ENCODE measurements around the gene PSMA5. TPM values are rescaled to one million over a fixed set of nuclear protein-coding genes. Genes with fewer than 3 reads are reported as not detected.

The PSMA5 gene
- total RNA-seq, 1 experiment from 2014 or later = 133 TPM

DNA sequence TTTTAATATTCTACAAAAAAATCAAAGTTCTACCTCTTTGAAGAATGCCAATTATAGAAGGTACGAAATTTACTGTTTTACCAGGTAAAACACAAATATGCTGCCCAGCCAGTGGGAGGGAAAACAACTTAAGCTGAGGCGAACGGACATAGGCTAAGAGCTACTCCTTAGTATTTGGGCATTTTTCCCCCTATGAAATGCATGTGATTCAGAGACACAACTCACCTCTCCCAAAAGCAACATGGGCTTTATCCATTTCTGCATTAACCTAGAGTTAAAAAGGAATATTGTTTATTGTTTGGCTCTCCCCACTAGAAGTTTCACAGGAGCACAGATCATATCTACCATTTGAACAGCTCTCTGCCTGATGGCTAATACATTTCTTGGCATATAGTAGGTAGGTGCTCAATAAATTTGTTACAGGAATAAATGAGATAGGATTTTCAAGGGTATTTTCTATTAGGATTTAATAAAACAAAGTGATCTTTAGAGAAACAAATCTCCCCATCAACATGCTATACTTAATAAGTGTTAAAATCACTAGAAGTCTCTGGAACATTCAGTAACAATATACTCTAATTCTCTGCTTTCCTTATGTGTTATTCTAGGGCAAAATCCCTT is 26.1 kb downstream of the PSMA5 start:
- Histone ChIP-seq H3K56ac (ENCODE audit: insufficient read length, low read depth, low read length) (no peak overlapping the region), H2BK20ac (ENCODE audit: low read depth, low read length, poor library complexity, severe bottlenecking) (no peak overlapping the region), H3K27ac (ENCODE audit: insufficient read length, low read depth, low read length) (no peak overlapping the region), H3K23me2 (ENCODE audit: insufficient read length, low read depth, low read length, poor library complexity, severe bottlenecking) (peaks cover 17% of the 10 kb centered on the region), H2BK12ac (ENCODE audit: insufficient read length, low read depth, low read length) (no peak overlapping the region), H2BK120ac (ENCODE audit: low read depth, low read length, poor library complexity, severe bottlenecking) (no peak overlapping the region), H3K23ac (ENCODE audit: insufficient read length, low read depth, low read length) (no peak overlapping the region), H3K18ac (ENCODE audit: insufficient read length, low read depth, low read length) (no peak overlapping the region), H3K4ac (ENCODE audit: low read depth, low read length) (no peak overlapping the region), H2BK15ac (ENCODE audit: low read depth, low read length) (no peak overlapping the region), H4K91ac (ENCODE audit: insufficient read length, low read depth, low read length) (no peak overlapping the region), H4K8ac (replicated peaks; ENCODE audit: insufficient read length, low read depth, low read length) (no peak overlapping the region), H3T11ph (ENCODE audit: low read length) (no peak overlapping the region), H3K27me3 (ENCODE audit: insufficient read depth, low read length) (no peaks in the 10 kb centered on the region), H2BK5ac (ENCODE audit: insufficient read length, low read length) (no peak overlapping the region), H4K5ac (ENCODE audit: insufficient read length, low read depth, low read length) (no peak overlapping the region), H3K79me1 (ENCODE audit: insufficient read depth, low read depth, low read length, poor library complexity, severe bottlenecking) (peaks cover 9% of the 10 kb centered on the region), H3K4me1 (ENCODE audit: insufficient read depth, low read length) (peaks cover 2% of the 10 kb centered on the region; the same call in 1 of the 2 replicates), H3K79me2 (ENCODE audit: insufficient read depth, low read length) (peaks cover 2% of the 10 kb centered on the region; the same call in 1 of the 2 replicates), H3K14ac (ENCODE audit: insufficient read depth, low read length) (no peak overlapping the region), H4K20me1 (ENCODE audit: control insufficient read depth, insufficient read depth, insufficient read length) (no peaks in the 10 kb centered on the region), H2AFZ (ENCODE audit: low read length) (no peak overlapping the region), H2AK5ac (ENCODE audit: insufficient read length, low read length) (peak overlapping the region; percentile 81), H3K9ac (ENCODE audit: extremely low read depth, insufficient read length, low read length) (no peak overlapping the region), H3K9me3 (ENCODE audit: control insufficient read depth, low read depth, low read length) (no peaks in the 10 kb centered on the region), H3K4me2 (ENCODE audit: insufficient read depth, insufficient read length, low read length) (no peak overlapping the region)
- Mint-ChIP-seq H3K4me3 (no peak overlapping the region), H3K9me3 (no peaks in the 10 kb centered on the region), H3K27ac (peak overlapping the region in 1 of 3 experiments; percentile 55; a peak in 1 of 7 replicates), H3K27me3 (ENCODE audit: low read depth) (no peaks in the 10 kb centered on the region), H3K36me3 (ENCODE audit: insufficient read depth in 1 of 3, low read depth in 3 of 3) (peaks cover 2 to 25% (median 15%) of the 10 kb centered on the region in 3 experiments; a peak in 6 of 7 replicates), H3K4me1 (peaks cover 19 to 27% of the 10 kb centered on the region in 2 experiments)
- no peak for DNase-seq
- no CpG with 5 or more reads among the region's 3 CpGs for WGBS (ENCODE audit: extremely low coverage, insufficient read length, low lambda C conversion rate)
- TF ChIP-seq, protein P1, sequence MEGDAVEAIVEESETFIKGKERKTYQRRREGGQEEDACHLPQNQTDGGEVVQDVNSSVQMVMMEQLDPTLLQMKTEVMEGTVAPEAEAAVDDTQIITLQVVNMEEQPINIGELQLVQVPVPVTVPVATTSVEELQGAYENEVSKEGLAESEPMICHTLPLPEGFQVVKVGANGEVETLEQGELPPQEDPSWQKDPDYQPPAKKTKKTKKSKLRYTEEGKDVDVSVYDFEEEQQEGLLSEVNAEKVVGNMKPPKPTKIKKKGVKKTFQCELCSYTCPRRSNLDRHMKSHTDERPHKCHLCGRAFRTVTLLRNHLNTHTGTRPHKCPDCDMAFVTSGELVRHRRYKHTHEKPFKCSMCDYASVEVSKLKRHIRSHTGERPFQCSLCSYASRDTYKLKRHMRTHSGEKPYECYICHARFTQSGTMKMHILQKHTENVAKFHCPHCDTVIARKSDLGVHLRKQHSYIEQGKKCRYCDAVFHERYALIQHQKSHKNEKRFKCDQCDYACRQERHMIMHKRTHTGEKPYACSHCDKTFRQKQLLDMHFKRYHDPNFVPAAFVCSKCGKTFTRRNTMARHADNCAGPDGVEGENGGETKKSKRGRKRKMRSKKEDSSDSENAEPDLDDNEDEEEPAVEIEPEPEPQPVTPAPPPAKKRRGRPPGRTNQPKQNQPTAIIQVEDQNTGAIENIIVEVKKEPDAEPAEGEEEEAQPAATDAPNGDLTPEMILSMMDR (conservative IDR thresholded peaks at IDR 0.05) = no peak
